SU-DHL-6 (cell line): ENCODE data around the gene TMEM151B.

Experiments
- H2AFZ ChIP-seq: fragments of 200-600 bp; sonication (generic); 2 replicates; pipeline ENCODE4 v1.6.1; 2014; ENCODE audit warnings: low read depth, mild to moderate bottlenecking, moderate library complexity, mixed read lengths, antibody characterized with exemption, low read length; ENCODE audit not compliant: severe bottlenecking
- H3F3A ChIP-seq: fragments of 200-600 bp; shearing (Covaris generic); 2 replicates; pipeline ENCODE4 v1.6.0; 2016; ENCODE audit warnings: antibody characterized with exemption, mild to moderate bottlenecking; ENCODE audit not compliant: insufficient read depth
- H3K27ac ChIP-seq: fragments of 200-600 bp; sonication (generic); 2 replicates; pipeline ENCODE4 v1.5.1; 2016; ENCODE audit warnings: low read depth, mild to moderate bottlenecking, low read length, moderate library complexity, mixed read lengths
- H3K27me3 ChIP-seq: fragments of 200-600 bp; sonication (generic), shearing (Covaris generic); 2 replicates; pipeline ENCODE4 v1.6.0; 2014; ENCODE audit warnings: mild to moderate bottlenecking, low read length
- H3K36me3 ChIP-seq: fragments of 200-600 bp; sonication (generic); 2 replicates; pipeline ENCODE4 v1.6.1; 2014; ENCODE audit warnings: mild to moderate bottlenecking, low read length, mixed read lengths
- H3K4me2 ChIP-seq: fragments of 300-600, 200-600 bp; shearing (Covaris generic), sonication (generic); 2 replicates; pipeline ENCODE4 v1.6.0; 2014; ENCODE audit warnings: low read length, low read depth, mild to moderate bottlenecking; ENCODE audit not compliant: poor library complexity, severe bottlenecking
- H3K4me3 ChIP-seq: fragments of 200-600 bp; sonication (generic); 2 replicates; pipeline ENCODE4 v1.5.1; 2014; ENCODE audit warnings: antibody characterized with exemption, low read length, mild to moderate bottlenecking, mixed read lengths; ENCODE audit not compliant: insufficient read depth, poor library complexity, severe bottlenecking
- H3K79me2 ChIP-seq: fragments of 200-600 bp; sonication (generic); 2 replicates; pipeline ENCODE4 v1.6.1; 2014; ENCODE audit warnings: mild to moderate bottlenecking, low read length, moderate library complexity; ENCODE audit not compliant: insufficient read depth
- H3K9ac ChIP-seq: fragments of 200-600 bp; sonication (generic); 2 replicates; pipeline ENCODE4 v1.7.0; 2014; ENCODE audit warnings: mild to moderate bottlenecking, low read length
- H3K9me2 ChIP-seq: fragments of 200-600 bp; sonication (generic); replicated peaks from 2 replicates; pipeline ENCODE4 v1.6.1; 2014; ENCODE audit warnings: low read length; ENCODE audit not compliant: insufficient read depth
- H3K9me3 ChIP-seq: fragments of 200-600 bp; sonication (generic); 2 replicates; pipeline ENCODE4 v1.6.1; 2014; ENCODE audit warnings: low read length, mixed read lengths; ENCODE audit not compliant: insufficient read depth
- H4K20me1 ChIP-seq: fragments of 200-600 bp; sonication (generic); 2 replicates; pipeline ENCODE4 v1.6.1; 2014; ENCODE audit warnings: low read depth, mild to moderate bottlenecking, antibody characterized with exemption, low read length, moderate library complexity, mixed read lengths
- CTCF ChIP-seq: fragments of 200-600 bp; sonication (generic); IDR thresholded peaks from one replicate; pipeline ENCODE4 v1.5.1; 2017; ENCODE audit warnings: antibody characterized with exemption, mild to moderate bottlenecking, low read length, moderate library complexity; ENCODE audit not compliant: insufficient read depth, poor library complexity, severe bottlenecking
- EZH2phosphoT487 ChIP-seq: fragments of 200-600 bp; sonication (generic), shearing (Covaris generic); conservative IDR thresholded peaks from 2 replicates; pipeline ENCODE4 v1.6.1; 2018; ENCODE audit warnings: mild to moderate bottlenecking, antibody characterized with exemption, low read length, moderate library complexity, mixed read lengths

The TMEM151B gene

GRCh38 chr6:44258325-44258863 lies 11.9 kb upstream of the TMEM151B start:
- H3K27ac ChIP-seq, result peak overlapping the region; percentile 71
- H3K79me2 ChIP-seq, result peaks cover 24% of the 10 kb centered on the region
- peaks cover 6% of the 10 kb centered on the region; the same call in 1 of the 2 replicates for H3K36me3 ChIP-seq
- TF ChIP-seq CTCF (no peak), EZH2phosphoT487 (no peak)
- no peak overlapping the region for H2AFZ ChIP-seq
- peak overlapping the region; percentile 85 for H3K9ac ChIP-seq
- H3K9me2 ChIP-seq, result no peaks in the 10 kb centered on the region
- H4K20me1 ChIP-seq, result no peaks in the 10 kb centered on the region
- no peaks in the 10 kb centered on the region for H3K9me3 ChIP-seq
- H3K27me3 ChIP-seq, result no peaks in the 10 kb centered on the region
- peaks cover 65% of the 10 kb centered on the region for H3F3A ChIP-seq
- no peak overlapping the region for H3K4me3 ChIP-seq
- H3K4me2 ChIP-seq, result peak overlapping the region; percentile 83

GRCh38 chr6:44258921-44259320 lies 11.3 kb upstream of the TMEM151B start:
- no peaks in the 10 kb centered on the region for H3K27me3 ChIP-seq
- H3K27ac ChIP-seq, result peak overlapping the region; percentile 71
- no peak overlapping the region for H3K4me3 ChIP-seq
- H3K9me3 ChIP-seq, result no peaks in the 10 kb centered on the region
- no peaks in the 10 kb centered on the region for H3K9me2 ChIP-seq
- TF ChIP-seq CTCF (no peak), EZH2phosphoT487 (no peak)
- H3K4me2 ChIP-seq, result no peak overlapping the region
- peaks cover 29% of the 10 kb centered on the region for H3K79me2 ChIP-seq
- no peak overlapping the region for H2AFZ ChIP-seq
- H3K9ac ChIP-seq, result no peak overlapping the region; the same call in 1 of the 2 replicates
- H4K20me1 ChIP-seq, result no peaks in the 10 kb centered on the region
- peaks cover 3% of the 10 kb centered on the region; the same call in 1 of the 2 replicates for H3K36me3 ChIP-seq
- peaks cover 64% of the 10 kb centered on the region for H3F3A ChIP-seq

GRCh38 chr6:44260011-44260410 lies 10.2 kb upstream of the TMEM151B start:
- Histone ChIP-seq H3K79me2 (peaks cover 36% of the 10 kb centered on the region), H3F3A (peaks cover 60% of the 10 kb centered on the region), H3K36me3 (no peaks in the 10 kb centered on the region)

More at GRCh38 chr6:44260011-44260410, 10.2 kb upstream of the TMEM151B start:
- Histone ChIP-seq H4K20me1 (no peaks in the 10 kb centered on the region), H3K4me3 (no peak overlapping the region), H3K9me3 (no peaks in the 10 kb centered on the region), H3K9ac (no peak overlapping the region), H3K4me2 (no peak overlapping the region), H3K9me2 (no peaks in the 10 kb centered on the region), H3K27ac (peak overlapping the region; percentile 12; the same call in 1 of the 2 replicates), H3K27me3 (no peaks in the 10 kb centered on the region), H2AFZ (no peak overlapping the region)
- TF ChIP-seq CTCF (no peak), EZH2phosphoT487 (no peak)
